Right ventricle myocardium inferior (tissue), 1 donor: ENCODE data around the gene RANBP17. TPM values are rescaled to one million over a fixed set of nuclear protein-coding genes. Genes with fewer than 3 reads are reported as not detected.

Experiments
- ATAC-seq: fragments of 200-7000 bp; cut with Tn5 transposase; one replicate; pipeline ENCODE4 v1.9.1; 2020; ENCODE audit warnings: mild to moderate bottlenecking, moderate library complexity
- DNase-seq: peaks from one replicate; pipeline ENCODE4 v3.0.0; 2021; ENCODE audit errors: missing footprints
- intact Hi-C: fragments of 100-400 bp; cut with DNase I; formaldehyde crosslinking; loops from one replicate; pipeline ENCODE4 v1.11.0; 2022
- total RNA-seq: library from RNA; stranded (reverse); fragmentation: NEBNext Ultra II Directional; extraction: Animal tissue kit (Norgen Biotek cat#: 25700); gene quantifications from one replicate; pipeline ENCODE4 v1.2.1, GENCODE V29; 2021
- donor health status: DM: no; HTN: yes; CAD: no; lungs with severe emphysema.

The RANBP17 gene
- total RNA-seq, 1 donor from 2014 or later: 2.7 TPM

DNA sequence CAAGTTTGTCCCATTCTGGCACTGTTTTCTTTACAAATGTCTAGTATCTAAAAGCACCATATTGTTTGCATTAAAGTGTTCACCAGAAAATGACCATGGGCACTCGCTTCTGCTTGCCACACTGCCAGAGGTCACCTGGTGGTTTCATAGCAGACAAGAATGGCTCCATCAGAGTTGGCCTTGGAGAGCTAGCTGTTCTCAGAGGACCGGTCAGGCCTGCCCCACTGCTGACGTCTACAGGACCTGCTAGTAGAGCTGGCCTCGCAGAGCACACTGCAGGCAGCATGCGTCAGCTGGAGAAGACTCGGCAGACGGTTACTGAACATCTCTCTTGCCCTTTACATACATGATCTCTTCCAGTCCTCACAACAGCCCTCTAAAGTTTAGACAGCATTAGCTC is 438.5 kb downstream of the RANBP17 start:
- no peak for DNase-seq
- no peak for ATAC-seq
- intact Hi-C loops: no loop called here

GRCh38 chr5:171306166-171306565 is 444.3 kb downstream of the RANBP17 start:
- ATAC-seq (no peak), DNase-seq (no peak)
- intact Hi-C loops: no loop called here

DNA sequence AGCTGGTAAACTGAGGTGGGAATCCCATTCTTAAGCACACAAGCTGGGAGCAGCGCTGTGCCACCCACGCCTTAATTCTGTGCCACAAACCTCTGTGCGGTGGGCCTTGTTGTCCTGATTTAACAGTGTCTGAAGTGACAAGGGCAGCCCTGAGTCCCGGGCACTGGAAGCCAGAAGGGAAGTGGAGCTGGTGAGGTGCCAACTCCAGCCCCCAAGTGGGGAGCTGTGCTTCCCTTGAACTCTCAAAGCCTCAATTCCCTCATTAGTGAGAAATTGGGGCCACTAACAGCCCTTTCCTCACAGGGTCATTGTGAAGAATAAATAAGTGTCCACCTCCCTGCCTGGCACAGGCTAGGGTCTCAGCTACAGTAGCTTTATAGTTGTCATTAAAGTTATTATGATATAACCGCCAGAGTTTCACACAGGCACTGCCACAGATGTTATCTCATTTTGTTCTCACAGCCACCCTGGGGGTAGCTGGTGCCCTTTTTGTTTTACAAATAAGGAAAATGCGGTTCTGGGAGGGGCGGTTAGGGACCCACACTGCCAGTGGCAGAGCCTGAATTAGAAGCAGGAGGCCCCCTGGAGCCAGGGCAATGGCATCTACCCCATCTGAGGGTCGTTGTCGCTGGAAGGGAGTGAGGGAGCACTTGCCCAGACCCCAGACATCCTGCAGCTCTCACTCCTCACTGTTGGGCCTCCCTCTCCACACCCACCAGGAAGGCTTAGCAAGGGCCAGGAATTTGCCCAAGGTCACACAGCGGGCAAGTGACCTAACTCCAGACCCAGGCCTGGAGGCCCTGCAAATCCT is 445.2 kb downstream of the RANBP17 start:
- intact Hi-C loops: no loop called here
- ATAC-seq (no peak), DNase-seq (no peak)

- DNase-seq (no peak), ATAC-seq (no peak)
- intact Hi-C loops: no loop called here
Observed at GRCh38 chr5:171307789-171308452, 446.1 kb downstream of the RANBP17 start.

DNA sequence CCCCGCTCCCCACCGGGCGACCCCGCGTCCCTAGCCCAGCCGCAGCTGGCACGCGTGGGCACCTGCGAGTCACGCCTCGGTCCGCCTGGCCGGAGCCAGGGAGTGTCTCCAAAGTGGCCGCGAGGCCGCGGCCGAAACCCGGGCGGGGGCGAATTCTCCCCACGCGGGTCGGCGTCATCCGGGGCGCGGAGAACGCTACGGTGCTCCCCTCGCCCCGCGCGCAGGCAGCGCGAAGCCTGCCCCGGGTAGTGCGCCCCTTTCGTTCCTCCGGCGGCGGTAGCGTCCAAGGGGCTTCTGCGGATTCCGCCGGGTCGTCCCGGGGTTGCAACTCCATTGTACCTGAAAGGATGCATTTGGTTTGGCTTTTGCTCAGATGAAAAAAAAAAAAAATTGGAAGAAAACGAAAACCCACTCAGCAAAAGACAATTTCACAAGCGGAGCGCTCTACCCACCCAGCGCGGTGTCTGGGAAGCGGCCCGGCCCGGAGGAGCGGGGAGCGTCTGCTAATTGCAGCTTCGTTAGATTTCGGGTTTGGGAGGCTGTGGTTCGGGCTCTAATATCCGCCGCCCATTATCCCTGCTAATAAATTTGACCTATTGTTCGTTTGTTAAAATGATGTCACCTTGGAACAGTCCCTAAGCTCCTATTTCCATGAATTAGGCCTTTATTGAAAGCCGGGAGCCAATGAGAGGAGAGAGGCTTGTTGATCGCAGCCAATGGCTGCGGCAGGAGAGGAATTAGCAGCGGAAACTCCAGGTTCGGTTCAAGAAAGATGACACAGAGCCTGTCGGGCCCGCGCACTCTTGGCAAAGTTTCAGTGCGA is 446.8 kb downstream of the RANBP17 start, which contains the start of gene TLX3:
Gene TLX3 (plus strand): TSS at position 796 of the 823 bp plus-strand sequence. CDS start 118 bp downstream, outside the sequence.
- ATAC-seq (no peak), DNase-seq (no peak)
- intact Hi-C loops: no loop called here

DNA sequence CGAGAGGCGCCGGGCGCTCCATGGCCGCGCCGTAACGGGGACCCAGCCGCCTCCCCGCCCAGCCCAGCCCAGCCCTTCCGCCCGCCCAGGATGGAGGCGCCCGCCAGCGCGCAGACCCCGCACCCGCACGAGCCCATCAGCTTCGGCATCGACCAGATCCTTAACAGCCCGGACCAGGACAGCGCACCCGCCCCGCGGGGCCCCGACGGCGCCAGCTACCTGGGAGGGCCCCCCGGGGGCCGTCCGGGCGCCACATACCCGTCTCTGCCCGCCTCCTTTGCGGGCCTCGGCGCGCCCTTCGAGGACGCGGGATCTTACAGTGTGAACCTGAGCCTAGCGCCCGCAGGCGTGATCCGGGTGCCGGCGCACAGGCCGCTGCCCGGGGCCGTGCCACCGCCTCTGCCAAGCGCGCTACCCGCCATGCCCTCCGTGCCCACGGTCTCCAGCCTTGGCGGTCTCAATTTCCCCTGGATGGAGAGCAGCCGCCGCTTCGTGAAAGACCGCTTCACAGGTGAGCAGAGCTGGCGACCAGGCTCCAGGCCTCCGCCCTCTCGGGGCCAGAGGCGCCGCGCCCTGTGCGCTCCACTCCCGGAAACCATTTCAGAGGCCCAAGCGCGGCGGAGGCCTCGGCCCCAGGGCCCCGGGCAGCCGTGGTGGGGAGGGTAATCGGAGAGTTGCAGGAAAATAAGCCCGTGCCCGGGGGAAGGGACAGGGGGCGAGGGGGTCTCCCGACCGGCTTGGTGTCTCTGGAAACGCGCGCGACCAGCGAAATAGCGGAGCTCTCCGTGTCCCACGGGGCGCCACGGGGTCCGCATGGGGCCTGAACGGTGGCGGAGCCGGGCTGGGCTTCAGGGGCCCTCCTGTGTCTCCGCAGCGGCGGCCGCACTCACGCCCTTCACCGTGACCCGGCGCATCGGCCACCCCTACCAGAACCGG is 447.7 kb downstream of the RANBP17 start:
- DNase-seq (no peak), ATAC-seq (no peak)
- intact Hi-C loops: no loop called here

GRCh38 chr5:171310212-171310818 is 448.5 kb downstream of the RANBP17 start:
- intact Hi-C loops: no loop called here
- ATAC-seq: no peak
- no peak for DNase-seq

DNA sequence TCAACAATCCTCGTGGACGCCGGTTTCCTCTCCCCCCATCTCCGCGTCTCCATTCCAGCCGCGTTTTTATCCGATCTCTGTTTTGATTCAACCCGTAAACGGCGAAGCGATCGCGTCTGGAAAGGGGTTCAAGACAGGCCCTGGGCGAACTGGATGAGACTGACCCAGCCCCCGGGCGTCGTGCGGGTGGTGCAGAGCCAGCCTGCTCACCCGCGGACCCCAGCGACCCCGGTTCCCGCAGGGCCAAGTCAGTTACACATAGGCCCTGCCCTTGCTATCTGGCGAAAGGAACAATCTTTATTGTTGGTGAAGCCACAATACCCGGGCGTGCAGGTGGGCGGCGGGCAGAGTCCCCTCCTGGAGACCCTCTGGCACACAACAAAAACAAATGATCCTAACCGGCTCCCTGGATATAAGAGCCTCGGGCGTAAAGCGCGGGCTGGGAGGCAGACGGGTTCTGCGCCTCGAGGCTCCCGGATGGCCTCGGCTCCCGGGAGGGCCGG is 449.1 kb downstream of the RANBP17 start:
- DNase-seq (no peak), ATAC-seq (no peak)
- intact Hi-C loops: no loop called here

DNA sequence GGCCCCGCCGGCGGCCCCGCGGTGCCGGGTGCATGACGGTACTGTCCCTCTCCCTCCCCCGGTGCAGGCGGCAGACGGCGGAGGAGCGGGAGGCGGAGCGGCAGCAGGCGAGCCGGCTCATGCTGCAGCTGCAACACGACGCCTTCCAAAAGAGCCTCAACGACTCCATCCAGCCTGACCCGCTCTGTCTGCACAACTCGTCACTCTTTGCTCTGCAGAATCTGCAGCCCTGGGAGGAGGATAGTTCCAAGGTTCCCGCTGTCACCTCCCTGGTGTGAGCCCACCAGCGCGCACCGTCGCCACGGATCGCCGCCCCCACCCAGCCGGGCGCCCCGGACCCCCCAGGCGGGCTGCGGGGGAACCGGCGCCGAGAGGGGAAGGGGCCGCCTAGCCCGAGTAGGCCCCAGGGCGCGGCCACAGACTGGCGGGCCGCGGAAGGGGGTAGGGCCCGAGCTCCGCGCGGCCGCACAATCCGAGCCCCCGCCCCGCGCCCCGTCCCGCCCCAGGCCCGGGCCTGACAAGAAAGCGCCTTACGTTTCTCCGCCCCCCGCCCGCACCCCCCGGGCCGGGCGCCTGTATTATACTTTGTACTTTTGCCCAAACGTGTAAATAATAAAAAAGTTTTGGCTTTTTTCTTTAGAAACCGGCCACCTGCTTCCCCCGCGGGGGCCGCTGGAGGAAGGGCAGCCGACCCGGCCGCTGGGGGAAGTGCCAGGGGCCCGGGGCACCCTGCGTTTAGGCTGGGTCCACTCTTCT is 449.7 kb downstream of the RANBP17 start:
- DNase-seq: no peak
- ATAC-seq: no peak
- intact Hi-C loops: no loop called here

GRCh38 chr5:171312129-171312974 is 450.5 kb downstream of the RANBP17 start:
- intact Hi-C loops: no loop called here
- ATAC-seq (no peak), DNase-seq (no peak)

DNA sequence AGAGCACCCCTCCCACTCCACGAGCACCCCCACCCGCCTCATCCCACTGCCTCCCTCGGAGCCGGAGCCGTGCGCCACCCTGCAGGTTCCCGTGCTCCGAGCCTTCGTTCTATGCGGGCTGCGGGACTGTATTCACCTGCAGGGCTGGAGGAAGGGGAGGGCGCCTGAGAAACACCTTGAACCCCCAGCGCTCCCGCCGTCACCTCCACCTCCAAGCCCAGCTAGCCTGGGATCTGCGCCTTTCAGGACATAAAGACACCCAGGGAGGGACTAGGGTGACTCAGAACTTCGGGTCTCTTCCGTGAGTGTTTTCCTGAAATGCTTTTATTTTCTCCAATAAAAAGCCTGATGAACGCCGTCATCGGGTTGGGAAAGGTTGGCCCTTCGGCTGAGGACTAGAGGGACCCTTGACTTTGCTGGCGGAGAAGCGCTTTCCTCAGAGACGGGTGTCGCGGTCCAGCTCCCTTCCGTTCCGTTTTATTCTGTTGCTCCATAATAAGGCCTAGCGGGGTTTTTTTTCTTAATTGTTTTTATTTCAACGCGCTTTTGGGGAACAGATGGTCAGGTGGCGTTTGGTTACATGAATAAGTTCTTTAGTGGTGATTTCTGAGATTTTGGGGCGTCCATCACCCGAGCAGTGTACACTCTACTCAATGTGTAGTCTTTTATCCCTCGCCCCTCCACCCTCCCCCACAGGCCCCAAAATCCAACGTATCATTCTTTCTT is 451.8 kb downstream of the RANBP17 start:
- no peak for DNase-seq
- intact Hi-C loops: no loop called here
- ATAC-seq: no peak

DNA sequence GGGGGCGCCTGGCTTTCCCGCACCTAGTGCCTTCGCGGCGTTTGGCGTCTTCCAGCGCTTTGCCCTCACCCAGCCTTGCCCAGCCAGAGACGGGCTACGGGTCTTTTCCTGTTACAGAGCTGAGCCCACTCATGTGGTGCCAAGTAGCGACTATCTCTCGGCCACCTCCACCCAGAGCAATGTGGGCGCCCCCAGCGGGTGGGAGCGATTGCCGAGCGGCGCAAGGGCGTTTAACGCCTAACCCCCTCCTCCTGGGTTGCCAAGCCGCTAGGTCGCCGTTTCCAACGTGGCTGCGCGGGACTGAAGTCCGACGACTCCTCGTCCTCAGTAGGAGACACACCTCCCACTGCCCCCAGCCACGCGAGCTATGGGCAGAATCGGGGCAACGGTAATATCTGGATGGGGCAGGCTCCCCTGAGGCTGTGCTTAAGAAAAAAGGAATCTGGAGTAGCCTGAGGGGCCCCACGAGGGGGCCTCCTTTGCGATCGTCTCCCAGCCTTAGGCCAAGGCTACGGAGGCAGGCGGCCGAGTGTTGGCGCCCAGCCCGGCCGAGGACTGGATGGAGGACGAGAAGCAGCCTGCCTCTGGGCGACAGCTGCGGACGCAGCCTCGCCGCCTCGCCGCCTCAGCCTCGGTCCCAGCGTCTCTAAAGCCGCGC is 453.0 kb downstream of the RANBP17 start:
- ATAC-seq (no peak), DNase-seq (no peak)
- intact Hi-C loops: no loop called here

- intact Hi-C loops: no loop called here
- ATAC-seq (no peak), DNase-seq (no peak)
Observed at GRCh38 chr5:171315386-171315891, 453.6 kb downstream of the RANBP17 start.

DNA sequence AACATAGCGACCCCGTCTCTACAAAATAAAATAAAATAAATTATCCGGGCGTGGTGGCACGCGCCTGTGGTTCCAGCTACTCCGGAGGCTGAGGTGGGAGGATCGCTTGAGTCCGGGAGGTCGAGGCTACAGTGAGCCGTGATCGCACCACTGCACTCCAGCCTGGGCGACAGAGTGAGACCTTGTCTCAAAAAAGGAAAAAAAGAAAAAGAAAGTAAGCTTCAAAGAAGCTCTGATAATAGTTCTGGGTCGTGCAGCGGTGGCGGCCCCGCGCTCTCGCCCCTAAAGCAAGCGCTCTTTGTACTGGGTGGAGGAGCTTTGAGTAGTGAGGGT is 454.1 kb downstream of the RANBP17 start:
- no peak for DNase-seq
- intact Hi-C loops: no loop called here
- no peak for ATAC-seq
